Hippocampal formation (tissue), 2 donors: Measurements from ENCODE around the gene HNRNPK.

Experiments
- DNase-seq, 2 donors: peaks; one replicate each; lab custom pipeline; 2025; lab: John Stamatoyannopoulos, UW

The HNRNPK gene

GRCh38 chr9:83933790-83934189, 46.2 kb downstream of the HNRNPK start:
- no peak for DNase-seq

- DNase-seq: no peak
Observed at GRCh38 chr9:83932851-83933250, 47.2 kb downstream of the HNRNPK start.

GRCh38 chr9:83932011-83932410, 48.0 kb downstream of the HNRNPK start:
- DNase-seq: no peak

GRCh38 chr9:83930881-83931280, 49.1 kb downstream of the HNRNPK start:
- DNase-seq: no peak

DNA sequence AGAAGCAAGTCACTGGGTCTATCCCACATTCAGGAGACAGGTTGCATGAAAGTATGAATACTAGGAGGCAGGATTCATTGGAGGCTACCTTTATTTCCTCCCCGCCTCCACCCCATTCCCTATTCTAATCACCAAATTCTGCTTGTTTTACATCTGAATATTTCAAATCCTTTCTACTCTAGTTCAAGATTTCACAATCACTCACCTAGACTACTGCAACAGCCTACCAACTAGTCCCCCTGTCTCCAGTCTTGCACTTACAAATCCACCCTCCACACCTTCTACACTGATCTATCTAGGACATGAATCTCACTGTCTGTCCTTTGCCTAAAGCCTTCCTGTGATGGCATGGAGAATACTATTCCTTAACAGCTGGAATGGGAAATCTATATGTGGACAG, 52.4 kb downstream of the HNRNPK start:
- no peak for DNase-seq

DNA sequence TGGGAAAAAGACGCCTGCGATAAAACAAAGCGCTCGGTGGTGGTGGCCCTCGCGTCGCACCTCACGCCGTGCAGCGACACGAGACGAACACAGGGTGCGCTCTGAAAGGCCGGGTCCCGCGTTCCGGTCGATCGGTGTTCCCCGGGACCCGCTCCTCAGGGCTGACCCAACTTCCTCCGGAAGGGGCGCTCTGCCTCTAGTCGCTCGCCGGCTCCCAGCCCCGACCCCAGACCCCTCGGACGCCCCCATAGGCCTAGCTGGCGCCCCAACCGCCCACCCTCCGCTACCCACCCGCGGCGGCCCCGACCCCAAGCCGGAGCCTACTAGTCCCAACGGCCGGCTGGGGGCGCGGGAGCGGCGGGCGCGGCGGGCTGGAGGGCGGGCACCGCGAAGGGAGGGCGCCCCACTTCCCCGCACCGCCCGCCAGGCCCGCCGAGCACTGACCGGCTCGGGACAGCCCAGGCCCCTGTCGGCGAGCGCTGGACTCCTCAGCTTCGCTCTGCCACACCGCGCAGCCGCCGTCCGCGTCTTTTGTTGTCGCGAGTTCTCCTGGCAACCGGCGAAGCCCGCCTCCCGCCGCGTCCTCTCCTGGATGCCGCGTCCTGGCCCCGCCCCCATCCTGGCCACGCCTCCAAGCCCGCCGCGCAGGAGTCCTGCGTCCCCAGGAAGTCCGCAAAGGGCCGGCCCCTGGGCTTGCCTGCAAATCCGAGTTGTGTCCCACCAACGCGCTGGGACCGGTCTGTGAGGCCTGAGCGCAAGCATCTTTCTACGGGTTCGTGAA, 58.9 kb downstream of the HNRNPK start, which contains the start of gene KIF27:
Gene KIF27 (minus strand): TSS at position 506 of the 781 bp plus-strand sequence. CDS start 5,841 bp downstream, outside the sequence.
- DNase-seq: peak; percentile 93 to 97

DNA sequence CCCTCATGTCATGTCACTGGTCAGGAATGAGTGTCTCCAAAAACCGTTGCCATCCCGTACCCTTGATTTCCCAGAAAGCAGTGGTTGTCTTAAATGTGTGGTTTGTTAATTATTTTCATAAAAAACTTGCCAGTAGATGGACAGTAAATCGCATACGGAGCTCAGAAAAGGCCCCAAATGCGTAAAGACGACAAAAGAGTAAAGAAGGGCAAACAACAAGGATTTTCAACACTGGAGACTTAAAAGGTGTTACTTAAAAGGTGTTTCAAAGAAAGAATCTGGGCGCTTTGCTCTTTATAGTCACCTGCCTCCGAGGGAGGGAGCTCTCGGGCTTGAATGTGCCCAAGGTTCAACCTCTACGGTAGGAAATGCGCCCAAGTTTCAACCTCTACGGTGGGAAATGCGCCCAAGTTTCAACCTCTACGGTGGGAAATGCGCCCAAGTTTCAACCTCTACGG, 59.5 kb downstream of the HNRNPK start:
- peak; percentile 40 to 43 for DNase-seq

DNA sequence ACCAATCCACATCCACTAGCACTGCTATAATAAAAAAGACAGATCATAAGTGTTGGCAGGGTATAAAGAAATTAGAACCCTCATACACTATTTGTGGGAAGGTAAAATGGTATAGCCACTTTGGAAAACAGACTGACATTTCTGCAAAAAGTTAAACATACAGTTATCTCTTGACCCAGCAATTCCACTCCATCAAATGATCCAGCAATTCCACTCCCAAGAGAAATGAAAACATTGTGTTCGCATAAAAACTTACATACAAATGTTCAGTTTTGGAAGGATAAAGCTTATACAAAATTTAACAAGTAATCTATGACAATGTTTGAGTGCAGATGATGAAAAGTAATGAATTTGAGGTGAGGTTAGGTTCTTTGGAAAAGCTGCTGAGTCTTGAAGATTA, 60.9 kb downstream of the HNRNPK start:
- DNase-seq: no peak
